GM21528 (cell line): ENCODE data around the gene SMYD1.

Experiments
- ATAC-seq: cut with Tn5 transposase; IDR thresholded peaks from one replicate; pipeline ENCODE4 v1.9.1; 2021; ENCODE audit warnings: mild to moderate bottlenecking, moderate library complexity; ENCODE audit not compliant: unreplicated experiment, low FRiP score

The SMYD1 gene

DNA sequence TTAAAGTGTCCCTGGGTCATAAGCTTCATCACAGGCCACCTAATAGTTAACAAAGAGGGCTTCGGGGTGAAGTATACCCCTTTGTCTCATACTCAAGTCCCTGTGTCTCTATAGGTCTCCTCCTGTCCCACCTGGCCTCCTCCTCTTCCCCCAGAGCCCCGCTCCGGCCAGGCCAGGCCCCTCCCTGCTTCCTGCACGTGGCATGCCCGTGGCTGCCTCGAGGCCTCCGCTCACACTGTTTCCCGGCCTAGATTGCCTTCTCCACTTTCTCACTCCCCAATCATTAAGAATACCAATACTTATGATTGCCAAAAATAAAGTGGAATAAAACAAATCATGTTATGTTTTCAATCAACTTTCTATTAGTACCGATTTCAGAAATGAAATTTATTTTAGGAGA is 18.8 kb downstream of the SMYD1 start:
- ATAC-seq, result no peak

DNA sequence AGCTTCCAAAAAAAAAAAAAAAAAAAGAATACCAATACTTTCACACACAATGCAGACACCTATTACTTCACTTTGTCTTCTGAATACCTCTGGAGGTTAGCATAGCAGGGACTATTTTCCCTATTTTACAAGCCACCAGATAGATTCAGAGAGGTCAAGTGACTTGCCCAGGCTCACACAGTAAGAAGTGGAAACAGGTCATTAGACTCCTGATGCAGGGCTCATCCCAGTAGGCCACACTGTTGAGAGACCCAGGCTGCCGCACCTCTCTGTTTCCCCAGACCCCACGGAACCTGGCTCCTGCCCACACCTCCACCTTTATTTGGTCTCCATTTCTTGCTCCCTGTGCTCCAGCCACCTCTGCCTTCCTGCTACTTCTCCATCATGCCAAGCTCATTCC is 19.4 kb downstream of the SMYD1 start:
- ATAC-seq, result no peak

DNA sequence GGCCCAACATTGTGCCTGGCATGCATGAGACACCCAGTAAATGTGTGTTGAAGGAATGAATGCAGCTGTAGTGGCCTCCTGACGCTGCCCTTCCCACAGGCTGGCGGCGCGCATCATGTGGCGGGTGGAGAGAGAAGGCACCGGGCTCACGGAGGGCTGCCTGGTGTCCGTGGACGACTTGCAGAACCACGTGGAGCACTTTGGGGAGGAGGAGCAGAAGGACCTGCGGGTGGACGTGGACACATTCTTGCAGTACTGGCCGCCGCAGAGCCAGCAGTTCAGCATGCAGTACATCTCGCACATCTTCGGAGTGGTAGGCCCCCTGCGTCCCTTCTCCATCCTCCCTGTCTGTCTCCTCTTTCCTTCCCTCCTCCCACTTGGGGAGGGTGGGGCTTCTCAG is 20.1 kb downstream of the SMYD1 start:
- ATAC-seq, result no peak

DNA sequence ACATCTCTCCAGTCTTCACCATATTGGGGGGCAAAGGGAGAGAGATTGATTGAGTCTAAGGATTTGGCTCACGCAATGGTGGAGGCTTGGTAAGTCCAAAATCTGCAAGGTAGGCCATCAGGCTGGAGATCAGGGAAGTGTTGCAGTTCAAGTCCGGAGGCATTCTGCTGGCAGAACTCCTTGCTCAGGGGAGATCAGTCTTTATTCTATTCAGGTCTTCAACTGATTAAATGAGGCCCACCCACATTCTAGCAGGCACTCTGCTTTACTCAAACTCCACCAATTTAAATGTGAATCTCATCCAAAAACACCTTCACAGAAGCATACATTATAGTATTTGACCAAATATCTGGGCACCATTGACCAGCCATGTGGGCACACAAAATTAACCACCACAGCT is 21.4 kb downstream of the SMYD1 start:
- no peak for ATAC-seq

DNA sequence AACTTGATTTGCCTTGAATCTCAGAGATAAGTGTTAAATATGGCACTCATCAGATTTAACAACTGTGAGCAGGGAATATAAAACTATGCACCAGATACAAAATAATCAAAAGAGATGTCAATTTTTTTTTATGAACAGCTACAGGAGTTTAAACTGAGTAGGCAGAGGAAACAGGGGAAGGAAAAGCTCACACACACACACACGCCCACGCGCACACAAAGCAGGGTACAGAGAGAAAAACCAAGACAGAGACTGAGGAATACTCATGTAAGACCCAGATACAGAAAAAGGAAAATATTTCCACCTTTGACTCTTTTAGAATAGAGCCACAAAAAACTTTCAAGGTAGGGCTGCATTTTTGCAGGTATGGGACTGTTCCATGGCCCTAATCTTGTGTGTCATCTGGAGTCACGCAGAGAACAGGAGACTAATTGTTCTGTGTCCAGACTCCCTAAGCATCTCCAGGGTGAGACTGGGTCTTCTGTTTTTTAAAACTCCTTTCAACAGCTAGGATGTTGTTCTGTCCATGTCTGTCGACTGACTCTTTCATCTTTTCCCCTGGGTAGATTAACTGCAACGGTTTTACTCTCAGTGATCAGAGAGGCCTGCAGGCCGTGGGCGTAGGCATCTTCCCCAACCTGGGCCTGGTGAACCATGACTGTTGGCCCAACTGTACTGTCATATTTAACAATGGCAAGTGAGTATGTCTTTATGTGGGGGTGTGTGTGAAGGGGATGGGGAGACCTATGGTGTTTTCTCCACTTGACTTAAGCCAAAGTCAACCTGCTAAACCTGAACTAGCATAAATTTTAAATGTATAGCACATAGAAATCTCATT is 23.0 kb downstream of the SMYD1 start:
- no peak for ATAC-seq

DNA sequence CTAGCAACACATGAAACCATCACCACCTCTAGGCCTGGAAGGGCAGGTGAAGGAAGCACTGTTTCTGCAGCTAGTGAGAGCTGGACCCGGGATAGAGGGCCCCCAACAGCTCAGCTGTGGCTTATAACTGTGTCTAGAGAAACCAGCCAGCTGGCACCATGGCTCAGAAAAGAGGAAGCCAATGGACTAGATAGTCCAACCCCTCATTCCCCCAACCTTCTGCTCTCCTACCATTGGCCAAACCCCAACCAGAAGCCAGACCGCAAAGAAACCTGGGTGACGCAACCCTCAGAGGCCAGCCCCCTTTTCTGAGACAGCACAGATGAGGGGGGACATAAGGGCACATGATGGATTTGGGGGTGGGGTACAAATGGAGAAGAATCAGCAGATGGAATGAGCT is 24.3 kb downstream of the SMYD1 start:
- ATAC-seq, result no peak

DNA sequence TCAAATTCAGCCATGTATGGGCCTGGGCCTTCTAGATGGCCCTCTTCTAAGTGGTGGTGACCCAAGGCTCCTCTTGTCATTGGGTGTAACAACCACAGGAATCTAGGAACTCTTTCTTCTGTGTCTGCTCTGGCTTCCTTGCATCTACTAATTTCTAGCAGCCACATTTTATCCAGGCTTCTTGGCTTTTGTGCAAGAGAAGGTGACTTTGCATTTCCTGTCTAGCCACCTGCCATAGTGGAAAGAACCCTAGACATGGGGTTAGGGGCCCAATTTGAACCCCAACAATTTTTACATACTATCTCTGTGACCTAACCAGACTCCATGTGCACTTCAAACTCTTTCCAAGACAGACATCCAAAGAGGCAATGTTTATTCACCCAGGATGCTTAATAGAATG is 25.1 kb downstream of the SMYD1 start:
- ATAC-seq, result no peak

DNA sequence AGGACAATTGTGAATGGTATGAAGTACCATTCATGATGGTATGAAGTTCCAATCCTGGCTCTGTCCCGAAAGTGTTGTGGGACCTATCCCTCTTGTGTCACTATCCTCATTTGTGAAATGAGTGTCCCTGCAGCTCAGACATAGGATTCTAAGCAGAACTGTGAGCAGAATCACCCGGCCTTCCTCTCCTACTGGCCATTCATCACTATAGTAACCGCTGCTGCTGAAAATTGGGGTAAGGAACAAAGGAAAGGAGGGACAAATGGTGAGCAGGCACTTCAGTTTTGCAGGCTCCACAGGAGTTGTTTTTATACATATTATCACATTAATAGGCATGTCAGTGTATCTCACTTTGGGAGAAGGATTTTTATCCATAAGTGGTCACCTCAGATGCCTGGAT is 27.4 kb downstream of the SMYD1 start:
- no peak for ATAC-seq

DNA sequence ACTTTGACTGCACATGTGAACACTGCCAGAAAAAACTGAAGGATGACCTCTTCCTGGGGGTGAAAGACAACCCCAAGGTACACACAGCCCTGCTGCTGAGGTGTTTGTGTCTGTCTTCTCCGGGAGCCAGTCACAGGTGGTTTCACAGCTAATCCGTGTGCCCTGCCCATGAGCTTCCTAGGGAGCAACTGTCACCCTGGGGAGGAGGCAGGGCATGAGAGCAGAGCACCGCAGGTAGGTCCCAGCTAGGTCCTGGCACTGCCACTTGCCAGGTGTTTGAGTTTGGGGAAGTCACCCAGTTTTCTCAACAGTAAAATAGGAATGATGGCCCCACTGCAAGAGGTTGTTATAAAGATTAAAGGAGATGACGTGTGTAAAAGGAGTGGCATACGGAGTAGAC is 29.1 kb downstream of the SMYD1 start:
- ATAC-seq, result no peak

DNA sequence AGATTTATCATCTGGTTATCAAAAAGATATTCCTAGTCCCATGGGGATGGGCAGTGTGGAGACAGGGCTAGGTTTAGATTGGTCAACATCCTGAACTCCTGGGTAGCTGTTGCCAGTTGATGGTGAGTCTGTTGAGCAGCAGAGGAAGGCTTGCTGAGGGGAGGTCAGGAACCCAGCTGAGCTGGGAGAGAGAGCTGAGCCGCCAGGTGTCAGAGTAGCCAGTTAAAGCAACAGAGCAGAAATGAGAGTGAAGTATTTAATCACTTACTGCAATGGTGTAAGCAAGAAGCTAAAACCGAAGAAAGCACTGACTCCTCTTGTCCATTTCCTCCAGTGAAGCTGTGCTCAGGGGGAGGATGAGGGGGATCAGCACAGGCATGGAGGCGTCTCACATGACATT is 29.6 kb downstream of the SMYD1 start:
- ATAC-seq, result no peak

DNA sequence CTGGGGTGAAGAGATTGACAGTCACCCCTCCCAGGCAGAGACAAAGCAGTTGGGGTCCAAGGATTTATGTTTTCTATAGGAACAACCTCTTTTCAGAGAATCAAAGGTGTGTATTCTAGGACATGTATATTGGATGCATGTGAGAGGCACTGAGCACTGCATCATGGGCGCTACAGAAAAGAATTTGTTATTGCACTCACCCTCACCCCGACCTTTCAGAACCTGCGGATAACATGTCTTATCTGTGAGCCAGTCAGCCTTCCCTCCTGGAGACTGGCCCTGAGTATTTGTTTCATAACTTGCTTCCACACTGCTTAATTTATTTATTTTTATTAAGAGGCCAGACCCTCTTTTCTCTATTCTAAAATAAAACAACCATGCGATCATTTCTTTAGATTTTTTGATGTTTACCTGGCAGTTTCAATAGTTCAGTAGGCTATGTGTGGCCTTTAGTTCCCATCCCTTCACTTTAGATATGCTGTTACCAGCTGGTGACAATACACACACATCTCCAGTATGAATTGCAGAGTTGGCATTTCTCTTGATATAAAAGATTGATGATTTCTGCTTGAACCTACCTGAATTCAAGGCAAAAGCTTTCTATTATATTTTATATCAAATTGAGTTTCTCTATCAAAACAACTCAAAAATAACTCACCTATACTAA is 30.4 kb downstream of the SMYD1 start:
- ATAC-seq, result no peak

DNA sequence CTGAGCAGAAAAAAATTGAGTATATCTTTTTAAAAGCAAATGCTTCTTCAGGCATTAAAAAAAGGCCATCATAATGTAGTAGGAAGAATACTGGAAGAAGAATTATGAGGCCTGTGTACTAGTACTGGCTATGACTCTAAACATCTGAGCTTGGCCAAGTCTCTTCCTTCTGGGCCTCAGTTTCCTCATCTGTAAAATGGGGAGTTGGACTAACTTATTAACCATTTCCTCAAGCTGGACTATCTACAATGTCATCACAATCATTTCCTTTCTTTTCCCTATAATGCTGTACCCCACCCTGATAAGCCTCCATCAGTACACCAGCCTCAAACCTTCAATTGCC is 30.9 kb downstream of the SMYD1 start:
- no peak for ATAC-seq

DNA sequence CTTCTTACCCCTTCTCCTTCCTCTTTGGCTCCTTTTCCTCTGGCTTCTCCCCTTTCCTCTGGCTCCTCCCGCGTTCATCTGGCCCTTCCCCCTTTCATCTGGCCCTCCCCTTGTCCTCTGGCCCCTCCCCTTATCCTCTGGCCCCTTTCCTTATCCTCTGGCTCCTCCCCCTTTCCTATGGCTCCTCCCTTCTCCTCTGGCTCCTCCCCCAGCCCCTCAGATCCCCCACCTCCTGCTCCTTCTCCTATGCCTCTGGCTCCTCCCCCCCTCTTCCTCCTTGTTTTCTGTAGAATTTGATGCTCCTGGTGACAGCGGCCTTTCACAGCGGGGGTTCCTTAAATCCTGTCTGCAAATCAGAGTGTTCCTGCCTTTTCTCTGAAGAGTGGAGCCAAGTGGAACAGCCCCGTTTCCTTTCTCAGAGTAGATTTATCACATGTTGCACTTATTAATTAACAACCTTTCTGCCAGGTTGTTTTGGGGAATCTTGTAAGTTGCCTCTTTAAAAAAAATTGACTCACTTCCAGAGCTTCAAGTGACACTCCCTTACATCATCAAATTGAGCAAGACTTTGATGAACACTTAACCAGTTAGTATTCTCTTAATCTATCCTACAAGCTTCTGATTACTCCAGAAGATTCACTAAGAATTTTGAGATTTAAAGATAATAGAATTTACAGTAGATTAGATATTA is 32.3 kb downstream of the SMYD1 start:
- no peak for ATAC-seq

DNA sequence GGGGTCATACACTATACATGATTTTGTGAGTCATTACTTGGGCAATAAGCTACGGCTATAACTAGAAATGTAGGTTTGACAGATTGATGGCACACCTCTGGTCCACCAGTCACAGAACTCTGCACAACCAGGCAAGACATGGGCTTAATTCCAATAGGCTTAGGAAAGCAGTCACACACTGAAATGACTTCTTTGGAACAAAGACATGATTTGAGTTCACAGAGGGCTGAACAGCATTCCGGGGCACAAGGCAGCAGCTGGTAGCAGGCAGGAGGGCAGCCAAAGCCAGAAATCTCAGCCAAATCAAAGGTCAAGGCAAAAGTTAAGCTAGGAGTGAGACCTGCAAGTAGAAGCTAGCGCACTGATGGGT is 32.8 kb downstream of the SMYD1 start:
- no peak for ATAC-seq

DNA sequence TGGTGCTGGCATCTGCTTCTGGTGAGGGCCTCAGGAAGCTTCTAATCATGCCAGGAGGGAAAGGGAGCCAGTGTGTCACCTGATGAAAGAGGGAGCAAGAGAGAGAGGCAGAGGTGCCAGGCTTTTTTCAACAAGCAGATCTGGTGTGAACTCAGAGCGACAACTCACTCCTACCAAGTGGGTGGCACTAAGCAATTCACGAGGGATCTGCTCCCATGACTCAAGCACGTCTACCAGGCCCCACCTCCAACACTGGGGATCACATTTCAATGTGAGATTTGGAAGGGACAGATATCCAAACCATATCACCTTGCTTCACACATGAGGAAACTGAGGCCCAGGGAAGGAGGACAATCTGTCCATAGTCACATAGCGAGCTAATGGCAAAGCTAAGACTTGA is 41.2 kb downstream of the SMYD1 start:
- no peak for ATAC-seq

DNA sequence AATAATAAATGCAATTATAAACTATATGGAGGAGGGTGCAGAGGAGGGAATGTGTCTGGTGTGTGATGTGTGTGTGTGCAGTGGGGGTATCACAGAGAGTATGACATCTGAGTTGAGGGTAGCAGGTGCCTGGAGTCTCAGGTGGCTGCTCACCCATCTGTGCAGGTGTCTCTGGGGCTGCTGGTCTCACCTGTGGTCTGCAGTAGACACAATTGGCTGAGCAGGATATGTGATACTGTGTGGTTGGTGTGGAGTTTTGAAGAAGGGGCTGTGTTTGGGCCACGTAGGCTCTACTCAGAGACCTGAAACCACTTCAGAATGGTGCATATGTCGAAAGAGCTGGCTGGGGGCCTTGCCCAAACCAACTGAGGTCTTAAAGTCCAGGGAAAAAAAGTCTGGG is 43.2 kb downstream of the SMYD1 start:
- no peak for ATAC-seq

DNA sequence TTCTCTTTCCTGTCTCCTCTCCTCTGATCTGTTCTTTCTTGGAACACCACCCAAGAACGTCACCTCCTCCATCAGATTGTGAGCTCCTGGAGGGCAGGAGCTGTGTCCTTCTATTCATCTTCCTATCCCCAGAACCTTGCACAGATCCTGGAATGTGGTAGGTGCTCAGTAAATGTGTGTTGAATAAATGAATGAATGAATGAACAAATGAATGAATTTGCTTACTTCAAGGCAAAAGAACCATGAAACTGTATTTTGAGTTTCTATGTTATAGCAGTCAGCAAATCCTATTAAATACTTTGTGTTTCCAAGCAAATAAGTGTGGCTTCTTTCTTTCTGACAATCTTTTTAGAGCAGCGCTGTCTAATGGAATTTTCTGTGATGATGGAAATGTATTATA is 45.4 kb downstream of the SMYD1 start:
- ATAC-seq, result no peak

DNA sequence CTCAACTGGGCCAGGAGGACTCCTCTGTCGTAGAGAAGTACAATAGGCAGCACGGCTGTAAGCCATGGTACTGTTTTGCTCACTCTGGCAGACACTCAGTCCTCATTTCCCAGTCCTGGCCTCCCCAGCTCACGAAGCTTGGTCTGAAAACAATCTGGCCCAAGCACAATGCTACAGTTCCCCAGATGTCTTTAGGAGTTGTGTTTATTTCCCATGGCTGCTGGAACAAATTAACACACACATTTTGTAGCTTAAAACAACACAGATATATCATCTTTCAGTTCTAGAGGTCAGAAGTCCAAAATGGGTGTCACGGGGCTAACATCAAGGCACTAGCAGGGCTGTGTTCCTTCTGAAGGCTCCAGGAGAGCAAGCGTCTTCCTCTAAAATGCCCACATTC is 47.3 kb downstream of the SMYD1 start:
- ATAC-seq, result no peak

DNA sequence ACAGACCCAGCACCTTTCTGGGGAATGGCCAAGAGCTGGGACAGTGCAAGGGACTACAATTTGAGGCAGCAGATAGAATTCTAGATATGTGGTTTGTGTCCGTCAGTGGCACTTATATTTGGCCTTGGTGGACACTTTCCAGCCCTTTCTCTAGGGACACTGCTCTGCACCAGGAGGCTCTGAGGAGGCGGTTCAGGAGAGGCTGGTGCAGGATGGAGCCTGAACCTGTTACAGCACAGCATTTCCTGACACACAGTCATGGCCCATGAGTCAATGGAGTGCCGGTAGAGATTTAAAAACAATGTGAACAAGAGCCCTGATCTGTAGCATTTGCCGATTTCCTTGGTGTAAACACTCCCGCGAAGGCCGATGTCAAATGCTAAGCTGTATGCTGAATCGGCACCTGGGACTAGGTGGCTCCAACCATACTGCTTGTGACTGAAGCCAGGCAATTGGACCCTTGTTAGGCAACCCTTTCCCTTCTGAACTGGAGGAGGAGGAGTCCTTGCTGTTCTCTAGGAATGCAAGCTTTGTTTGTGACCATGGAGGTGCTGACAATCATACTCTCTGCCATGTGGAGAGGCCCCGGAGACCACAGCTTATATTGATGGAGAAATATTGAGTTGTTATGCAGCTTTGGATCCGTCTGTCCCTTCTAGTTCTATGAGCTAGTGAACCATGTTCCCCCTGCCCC is 48.3 kb downstream of the SMYD1 start:
- no peak for ATAC-seq

DNA sequence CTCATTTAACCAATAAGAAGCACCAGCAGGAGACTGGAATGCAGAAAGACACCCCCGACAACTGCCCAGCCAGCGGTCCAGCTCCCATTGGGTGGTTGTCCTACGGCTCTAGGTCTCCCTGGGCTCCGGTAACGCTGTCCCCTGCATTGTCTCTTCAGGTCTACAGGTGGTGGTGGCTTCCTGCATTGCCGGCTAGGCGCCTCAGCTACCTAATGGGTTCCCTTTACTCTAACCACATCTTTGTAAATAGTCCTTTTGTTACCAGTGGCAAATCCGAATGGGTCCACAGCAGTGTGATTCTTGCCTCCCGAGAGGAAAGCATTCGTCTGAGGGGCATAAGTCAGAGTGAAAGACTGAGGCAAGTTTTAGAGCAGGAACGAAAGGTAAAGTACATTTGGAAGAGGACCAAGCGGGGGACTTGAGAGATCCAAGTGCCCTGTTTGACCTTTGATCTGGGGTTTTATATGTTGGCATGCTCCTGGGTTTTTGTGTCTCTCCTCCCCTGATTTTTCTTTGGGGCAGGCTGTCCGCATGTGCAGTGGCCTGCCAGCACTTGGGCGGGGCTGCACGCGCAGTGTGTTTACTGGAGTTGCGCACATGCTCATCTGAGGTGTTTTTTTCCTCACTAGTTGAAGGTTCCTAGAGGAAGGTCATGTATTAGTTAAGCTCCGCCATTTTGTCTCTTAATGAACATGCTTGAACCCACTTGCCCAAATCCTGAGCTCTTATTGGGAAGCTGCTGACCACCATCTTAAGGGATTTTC is 49.2 kb downstream of the SMYD1 start:
- no peak for ATAC-seq

DNA sequence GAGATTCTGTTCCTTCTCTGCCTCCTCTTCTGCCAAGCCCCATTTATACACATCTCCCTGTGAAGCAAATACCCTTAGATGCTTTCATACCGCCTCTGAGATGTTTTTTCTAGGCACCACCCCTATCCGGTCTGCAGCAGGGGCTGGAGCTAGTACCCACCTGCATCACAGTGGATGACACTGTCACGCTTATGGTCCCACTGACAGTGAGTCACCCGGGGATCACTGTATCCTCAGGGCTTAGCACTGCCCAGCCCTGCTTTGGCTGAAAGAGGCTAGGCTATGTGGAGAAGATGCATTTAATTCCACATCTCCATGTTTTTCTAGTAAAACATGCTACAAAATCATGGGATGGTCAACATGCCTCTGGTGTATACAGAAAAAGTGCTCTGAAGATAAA is 50.3 kb downstream of the SMYD1 start:
- no peak for ATAC-seq
